ENCODE measurements around the gene CACNG5. TPM values are rescaled to one million over a fixed set of nuclear protein-coding genes. Genes with fewer than 3 reads are reported as not detected.

CACNG5 gene
- total RNA-seq, 1 donor from 2014 or later = not detected

DNA sequence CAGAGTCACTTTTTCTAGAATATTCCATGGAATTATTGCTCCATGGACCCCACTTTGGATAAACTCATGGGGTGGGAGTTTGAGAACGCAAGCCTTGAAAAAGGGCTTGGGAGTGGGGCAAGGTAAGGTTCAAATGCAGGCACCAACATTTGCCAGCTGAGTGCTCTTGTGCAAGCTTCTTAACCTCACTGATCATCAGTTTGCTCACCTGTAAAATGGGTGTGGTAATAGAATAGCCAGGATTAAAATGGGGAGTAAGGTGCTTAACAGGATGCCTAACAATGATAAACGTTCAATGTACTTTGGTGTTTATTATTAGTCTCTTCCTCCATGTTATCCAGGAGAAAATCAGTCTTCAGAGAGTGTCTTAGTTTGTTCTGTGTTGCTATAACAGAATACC, 39.0 kb downstream of the CACNG5 start:
- no peaks in the 10 kb centered on the region for H3K36me3 Mint-ChIP-seq (ENCODE audit: low read depth)
- H3K4me3 Mint-ChIP-seq = no peak overlapping the region
- H3K27me3 Mint-ChIP-seq (ENCODE audit: low read depth) = peaks cover 22% of the 10 kb centered on the region
- no peaks in the 10 kb centered on the region for H3K4me1 Mint-ChIP-seq
- no peak overlapping the region for H3K27ac Mint-ChIP-seq (ENCODE audit: unreplicated experiment)
- H3K9me3 Mint-ChIP-seq = peaks cover 2% of the 10 kb centered on the region
- TF ChIP-seq, protein P1, sequence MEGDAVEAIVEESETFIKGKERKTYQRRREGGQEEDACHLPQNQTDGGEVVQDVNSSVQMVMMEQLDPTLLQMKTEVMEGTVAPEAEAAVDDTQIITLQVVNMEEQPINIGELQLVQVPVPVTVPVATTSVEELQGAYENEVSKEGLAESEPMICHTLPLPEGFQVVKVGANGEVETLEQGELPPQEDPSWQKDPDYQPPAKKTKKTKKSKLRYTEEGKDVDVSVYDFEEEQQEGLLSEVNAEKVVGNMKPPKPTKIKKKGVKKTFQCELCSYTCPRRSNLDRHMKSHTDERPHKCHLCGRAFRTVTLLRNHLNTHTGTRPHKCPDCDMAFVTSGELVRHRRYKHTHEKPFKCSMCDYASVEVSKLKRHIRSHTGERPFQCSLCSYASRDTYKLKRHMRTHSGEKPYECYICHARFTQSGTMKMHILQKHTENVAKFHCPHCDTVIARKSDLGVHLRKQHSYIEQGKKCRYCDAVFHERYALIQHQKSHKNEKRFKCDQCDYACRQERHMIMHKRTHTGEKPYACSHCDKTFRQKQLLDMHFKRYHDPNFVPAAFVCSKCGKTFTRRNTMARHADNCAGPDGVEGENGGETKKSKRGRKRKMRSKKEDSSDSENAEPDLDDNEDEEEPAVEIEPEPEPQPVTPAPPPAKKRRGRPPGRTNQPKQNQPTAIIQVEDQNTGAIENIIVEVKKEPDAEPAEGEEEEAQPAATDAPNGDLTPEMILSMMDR (conservative IDR thresholded peaks at IDR 0.05) = no peak
- DNase-seq (ENCODE audit: low read depth, low spot score) = no peak

DNA sequence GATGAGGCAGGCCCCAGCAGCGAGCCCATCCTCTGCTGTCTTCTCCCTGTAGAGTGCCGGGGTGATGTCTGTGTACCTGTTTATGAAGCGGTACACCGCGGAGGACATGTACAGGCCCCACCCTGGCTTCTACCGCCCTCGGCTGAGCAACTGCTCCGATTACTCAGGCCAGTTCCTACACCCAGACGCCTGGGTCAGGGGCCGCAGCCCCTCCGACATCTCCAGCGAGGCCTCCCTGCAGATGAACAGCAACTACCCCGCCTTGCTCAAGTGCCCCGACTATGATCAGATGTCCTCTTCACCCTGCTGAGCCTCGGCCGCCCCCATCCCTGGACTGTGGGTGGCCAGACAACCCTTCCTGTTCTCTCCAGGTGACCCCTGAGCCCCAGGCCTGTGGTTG, 50.0 kb downstream of the CACNG5 start:
- Mint-ChIP-seq H3K4me3 (no peak overlapping the region), H3K4me1 (no peaks in the 10 kb centered on the region), H3K27me3 (ENCODE audit: low read depth) (peaks cover 10% of the 10 kb centered on the region), H3K27ac (ENCODE audit: unreplicated experiment) (no peak overlapping the region), H3K9me3 (peaks cover 14% of the 10 kb centered on the region), H3K36me3 (ENCODE audit: low read depth) (peaks cover 10% of the 10 kb centered on the region)
- no peak for DNase-seq (ENCODE audit: low read depth, low spot score)
- TF ChIP-seq, protein P1 (conservative IDR thresholded peaks at IDR 0.05) = no peak

DNA sequence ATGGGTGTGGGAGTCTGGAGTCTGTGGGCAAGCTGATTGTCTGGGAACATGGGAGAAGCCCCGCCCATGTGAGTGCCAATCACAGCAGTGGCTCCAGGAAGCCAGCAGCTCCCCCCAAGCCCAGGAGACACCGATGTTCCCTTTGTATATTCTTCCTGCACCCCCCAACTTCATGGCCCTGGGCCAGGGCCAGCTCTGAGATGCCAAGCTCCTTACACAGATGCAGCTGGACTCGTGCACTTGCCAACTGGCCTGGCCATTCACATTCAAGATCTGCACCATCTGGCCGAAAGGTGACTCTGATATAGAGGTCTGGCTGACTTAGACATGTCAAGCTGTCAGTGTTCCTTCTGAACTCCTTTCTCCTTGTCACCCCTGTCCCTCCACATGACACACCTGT, 50.5 kb downstream of the CACNG5 start:
- DNase-seq (ENCODE audit: low read depth, low spot score) = no peak
- Mint-ChIP-seq H3K9me3 (peaks cover 14% of the 10 kb centered on the region), H3K36me3 (ENCODE audit: low read depth) (peaks cover 10% of the 10 kb centered on the region), H3K27me3 (ENCODE audit: low read depth) (peaks cover 10% of the 10 kb centered on the region), H3K27ac (ENCODE audit: unreplicated experiment) (no peak overlapping the region), H3K4me1 (no peaks in the 10 kb centered on the region), H3K4me3 (no peak overlapping the region)
- TF ChIP-seq, protein P1 (conservative IDR thresholded peaks at IDR 0.05) = no peak

DNA sequence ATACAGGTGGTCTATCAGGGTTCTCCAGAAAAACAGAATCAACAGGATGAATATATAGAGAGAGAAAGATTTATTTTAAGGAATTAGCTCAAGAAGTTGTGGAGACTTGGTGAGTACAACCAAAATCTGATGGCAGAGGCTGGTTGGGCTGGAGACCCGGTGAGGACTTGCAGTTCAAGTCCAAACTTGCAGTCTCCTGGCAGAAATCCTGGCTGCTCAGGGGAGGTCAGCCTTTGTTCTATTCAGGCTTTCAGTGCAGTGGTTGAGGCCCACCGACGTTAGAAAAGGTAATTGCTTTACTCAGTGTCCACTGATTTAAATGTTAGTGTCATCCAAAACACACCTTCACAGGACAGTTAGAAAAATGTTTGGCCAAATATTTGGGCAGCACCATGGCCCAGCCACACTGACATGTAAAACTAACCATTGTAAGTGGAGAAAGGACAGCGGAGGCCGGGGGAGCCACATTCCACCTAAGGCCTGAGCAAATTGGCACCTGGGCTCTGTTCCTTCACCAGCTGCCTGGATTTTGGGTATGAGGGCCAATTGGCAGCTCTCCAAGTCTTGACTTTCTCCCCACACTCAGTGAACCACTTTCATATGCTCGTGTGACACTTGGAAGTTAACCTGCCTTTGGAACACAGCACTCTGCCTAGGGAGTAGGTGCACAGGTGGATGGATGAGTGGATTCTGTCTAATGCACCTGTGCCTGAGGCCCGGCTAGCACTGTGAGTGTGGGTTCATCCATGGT, 54.7 kb downstream of the CACNG5 start:
- H3K36me3 Mint-ChIP-seq (ENCODE audit: low read depth) = no peaks in the 10 kb centered on the region
- H3K27me3 Mint-ChIP-seq (ENCODE audit: low read depth) = no peaks in the 10 kb centered on the region
- DNase-seq (ENCODE audit: low read depth, low spot score) = no peak
- peaks cover 4% of the 10 kb centered on the region for H3K9me3 Mint-ChIP-seq
- TF ChIP-seq, protein P1 (conservative IDR thresholded peaks at IDR 0.05) = no peak
- peak overlapping the region; percentile 19 for H3K27ac Mint-ChIP-seq (ENCODE audit: unreplicated experiment)
- H3K4me3 Mint-ChIP-seq = no peak overlapping the region
- no peaks in the 10 kb centered on the region for H3K4me1 Mint-ChIP-seq

DNA sequence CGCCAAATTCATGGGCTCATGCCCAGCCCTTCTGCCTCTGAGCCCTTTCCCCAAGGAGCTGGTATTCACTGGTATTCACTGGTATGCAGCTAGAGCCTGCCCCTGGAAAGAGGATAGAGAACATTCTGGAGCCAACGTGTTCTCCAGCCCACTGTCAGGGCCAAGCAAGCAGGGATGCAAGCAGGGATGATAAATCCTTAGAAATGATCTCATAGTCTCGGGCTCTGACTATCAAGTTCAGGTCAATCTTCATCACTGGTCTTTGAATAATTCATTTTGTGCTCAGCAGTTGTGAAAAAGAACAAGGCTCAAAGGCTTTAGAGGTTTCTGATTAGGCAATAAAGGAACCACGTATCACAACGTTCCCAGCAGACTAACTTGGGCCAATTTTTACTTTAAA, 57.3 kb downstream of the CACNG5 start:
- TF ChIP-seq, protein P1 (conservative IDR thresholded peaks at IDR 0.05) = no peak
- Mint-ChIP-seq H3K27me3 (ENCODE audit: low read depth) (no peaks in the 10 kb centered on the region), H3K9me3 (peaks cover 4% of the 10 kb centered on the region), H3K27ac (ENCODE audit: unreplicated experiment) (no peak overlapping the region), H3K4me1 (peaks cover 5% of the 10 kb centered on the region), H3K4me3 (no peak overlapping the region), H3K36me3 (ENCODE audit: low read depth) (no peaks in the 10 kb centered on the region)
- DNase-seq (ENCODE audit: low read depth, low spot score) = no peak

All from neural crest cell (in vitro differentiated cells).